NCI-H1417 (cell line): ENCODE results near the gene VENTX.
"Not testable (repeated sequence)": the region's sequence is repeated elsewhere in the genome, so short reads cannot be mapped to it uniquely, and the experiment has no call there.

Experiments
- DNase-seq, 3 experiments: peaks; one replicate each; lab custom pipeline; 2025; lab: John Stamatoyannopoulos, UW

Gene VENTX

GRCh38 chr10:133254421-133255120, 16.9 kb downstream of the VENTX start:
- no peak for DNase-seq

- DNase-seq, result no peak
These were observed 17.7 kb downstream of the VENTX start for GRCh38 chr10:133255323-133255722.

GRCh38 chr10:133257489-133258065, 19.9 kb downstream of the VENTX start:
- peak in 1 of 3 experiments; percentile 23 for DNase-seq

GRCh38 chr10:133258066-133258817, 20.6 kb downstream of the VENTX start:
- DNase-seq, result peak in 2 of 3 experiments; percentile 9 to 24

- DNase-seq, result no peak
These were observed 21.4 kb downstream of the VENTX start for GRCh38 chr10:133258818-133259601.

- DNase-seq, result no peak
These were observed 21.9 kb downstream of the VENTX start for GRCh38 chr10:133259602-133259989.

- peak; percentile 23 to 55 (median 54) for DNase-seq
These were observed 23.5 kb downstream of the VENTX start for GRCh38 chr10:133260895-133261725.

GRCh38 chr10:133261726-133262325, 24.2 kb downstream of the VENTX start:
- peak; percentile 55 to 71 (median 65) for DNase-seq

GRCh38 chr10:133262696-133263095, 25.0 kb downstream of the VENTX start:
- peak; percentile 60 to 87 (median 67) for DNase-seq

GRCh38 chr10:133263674-133264073, 26.0 kb downstream of the VENTX start:
- no peak for DNase-seq

GRCh38 chr10:133264461-133264860, 26.8 kb downstream of the VENTX start:
- no peak for DNase-seq

- not testable (repeated sequence) for DNase-seq
These were observed 27.4 kb downstream of the VENTX start for GRCh38 chr10:133265052-133265451.

- no peak for DNase-seq
These were observed 28.6 kb downstream of the VENTX start for GRCh38 chr10:133266056-133266795.

GRCh38 chr10:133267293-133267692, 29.6 kb downstream of the VENTX start:
- DNase-seq, result no peak

- DNase-seq, result no peak
These were observed 30.2 kb downstream of the VENTX start for GRCh38 chr10:133267829-133268228.

- DNase-seq, result no peak
These were observed 30.9 kb downstream of the VENTX start for GRCh38 chr10:133268532-133268931.

GRCh38 chr10:133269367-133269766, 31.7 kb downstream of the VENTX start:
- no peak for DNase-seq

GRCh38 chr10:133270204-133270603, 32.5 kb downstream of the VENTX start:
- DNase-seq, result no peak

GRCh38 chr10:133270773-133271297, 33.2 kb downstream of the VENTX start:
- no peak for DNase-seq
